NT2/D1 (cell line): ENCODE data around the gene TRAK2.

Source experiments
- SUZ12 ChIP-seq: IDR thresholded peaks from 2 replicates; pipeline ENCODE4 v1.6.1; 2011; ENCODE audit not compliant: insufficient read length, insufficient read depth; ENCODE audit errors: extremely low read depth
- YY1 ChIP-seq: IDR thresholded peaks from 2 replicates; pipeline ENCODE4 v1.6.1; 2011; ENCODE audit not compliant: insufficient read length, insufficient read depth

GRCh38 chr2:201452922-201453643, 1.8 kb upstream of the TRAK2 start:
- TF ChIP-seq SUZ12 (no peak), YY1 (no peak)
